ENCODE results near the gene ARV1. TPM values are rescaled to one million over a fixed set of nuclear protein-coding genes. Genes with fewer than 3 reads are reported as not detected.
"Not testable (repeated sequence)": the region's sequence is repeated elsewhere in the genome, so short reads cannot be mapped to it uniquely, and the experiment has no call there.

Gene ARV1
- total RNA-seq, 1 donor from 2014 or later: 20.4 TPM

GRCh38 chr1:230975636-230976035, 3.3 kb upstream of the ARV1 start:
- ATAC-seq: no peak
- no peak for DNase-seq
- intact Hi-C loops (cut with micrococcal nuclease): no loop called here

GRCh38 chr1:230976360-230976759, 2.5 kb upstream of the ARV1 start:
- intact Hi-C loops (cut with micrococcal nuclease): no loop called here

GRCh38 chr1:230976825-230977747, 1.8 kb upstream of the ARV1 start:
- DNase-seq: no peak
- ATAC-seq: no peak
- intact Hi-C loops (cut with micrococcal nuclease): no loop called here

More at GRCh38 chr1:230976360-230976759, 2.5 kb upstream of the ARV1 start:
- ATAC-seq: no peak
- DNase-seq: no peak

- intact Hi-C loops (cut with micrococcal nuclease): no loop called here
- ATAC-seq (no peak), DNase-seq (peak; percentile 51)
Observed at GRCh38 chr1:230977761-230978490, 968 bp upstream of the ARV1 start.

DNA sequence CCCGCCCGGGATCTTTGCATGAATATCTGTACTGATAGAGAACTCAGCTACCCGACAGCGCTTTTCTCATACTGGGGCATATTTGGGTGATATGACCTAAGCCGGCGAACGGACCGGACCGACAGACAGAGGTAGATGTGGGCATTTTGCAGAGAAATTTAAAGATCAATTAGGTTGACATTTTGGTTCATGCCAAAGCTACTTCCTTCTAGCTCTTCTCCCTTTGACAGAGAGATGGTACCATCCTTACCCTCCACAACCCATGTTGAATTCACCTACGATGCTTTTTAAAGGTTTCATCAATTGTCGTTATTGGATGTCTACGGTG, 459 bp downstream of the ARV1 start:
- ATAC-seq: no peak
- intact Hi-C loops (cut with micrococcal nuclease): no loop called here
- DNase-seq: no peak

DNA sequence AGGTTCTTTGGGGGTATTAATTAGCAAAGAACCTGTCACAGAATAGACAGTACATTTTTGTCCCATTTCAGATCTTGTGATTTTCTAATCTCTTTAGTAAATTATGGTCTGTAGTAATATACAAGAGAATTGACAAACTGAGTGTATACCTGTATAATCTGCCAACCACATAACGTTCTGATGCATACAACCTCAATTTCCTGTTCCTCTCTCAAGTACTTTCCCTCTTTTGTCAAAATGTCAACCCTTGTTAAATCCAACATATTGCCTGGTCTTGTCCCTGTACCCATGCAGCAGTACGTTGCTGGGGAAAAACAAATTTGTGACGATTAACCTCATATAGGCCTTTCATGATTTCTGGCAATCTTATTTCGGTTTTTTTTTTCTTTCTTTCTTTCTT, 1.1 kb downstream of the ARV1 start:
- DNase-seq (no peak), ATAC-seq (no peak)
- intact Hi-C loops (cut with micrococcal nuclease): no loop called here

DNA sequence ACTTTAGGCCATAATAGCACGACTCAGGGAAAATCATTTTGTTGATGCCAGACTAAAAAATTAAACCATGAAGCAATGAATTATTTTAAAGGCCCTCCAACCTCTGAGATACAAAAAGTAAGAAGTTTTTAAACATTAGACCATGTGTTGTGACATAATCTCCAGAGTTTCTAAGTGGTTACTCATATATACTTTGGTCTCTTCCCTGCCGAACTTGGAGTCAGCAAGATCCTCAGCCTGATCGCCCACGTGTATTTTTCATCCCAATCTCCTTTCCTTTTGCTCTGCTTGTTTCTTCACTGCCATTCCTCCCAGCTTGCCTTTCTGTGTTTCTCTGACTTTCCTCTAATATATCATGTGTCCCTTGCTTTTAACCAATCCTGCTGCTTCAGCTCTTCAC, 3.8 kb downstream of the ARV1 start:
- intact Hi-C loops (cut with micrococcal nuclease): no loop called here
- ATAC-seq (no peak), DNase-seq (no peak)

DNA sequence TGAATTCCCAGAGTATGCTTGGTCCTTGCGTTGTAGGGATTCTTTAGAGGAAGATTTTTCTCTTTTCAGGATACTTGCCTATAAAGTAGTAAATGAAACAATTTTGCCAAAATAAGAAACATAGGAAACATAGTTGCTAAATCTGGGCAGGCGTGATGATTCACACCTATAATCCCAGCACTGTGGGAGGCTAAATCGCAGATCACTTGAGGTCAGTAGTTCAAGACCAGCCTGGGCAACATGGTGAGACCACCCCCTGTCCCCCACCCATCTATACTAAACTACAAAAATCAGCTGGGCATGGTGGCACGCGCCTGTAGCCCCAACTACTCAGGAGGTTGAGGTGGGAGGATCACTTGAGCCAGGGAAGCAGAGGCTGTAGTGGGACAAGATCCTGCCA, 4.9 kb downstream of the ARV1 start:
- intact Hi-C loops (cut with micrococcal nuclease): no loop called here
- ATAC-seq (no peak), DNase-seq (no peak)

DNA sequence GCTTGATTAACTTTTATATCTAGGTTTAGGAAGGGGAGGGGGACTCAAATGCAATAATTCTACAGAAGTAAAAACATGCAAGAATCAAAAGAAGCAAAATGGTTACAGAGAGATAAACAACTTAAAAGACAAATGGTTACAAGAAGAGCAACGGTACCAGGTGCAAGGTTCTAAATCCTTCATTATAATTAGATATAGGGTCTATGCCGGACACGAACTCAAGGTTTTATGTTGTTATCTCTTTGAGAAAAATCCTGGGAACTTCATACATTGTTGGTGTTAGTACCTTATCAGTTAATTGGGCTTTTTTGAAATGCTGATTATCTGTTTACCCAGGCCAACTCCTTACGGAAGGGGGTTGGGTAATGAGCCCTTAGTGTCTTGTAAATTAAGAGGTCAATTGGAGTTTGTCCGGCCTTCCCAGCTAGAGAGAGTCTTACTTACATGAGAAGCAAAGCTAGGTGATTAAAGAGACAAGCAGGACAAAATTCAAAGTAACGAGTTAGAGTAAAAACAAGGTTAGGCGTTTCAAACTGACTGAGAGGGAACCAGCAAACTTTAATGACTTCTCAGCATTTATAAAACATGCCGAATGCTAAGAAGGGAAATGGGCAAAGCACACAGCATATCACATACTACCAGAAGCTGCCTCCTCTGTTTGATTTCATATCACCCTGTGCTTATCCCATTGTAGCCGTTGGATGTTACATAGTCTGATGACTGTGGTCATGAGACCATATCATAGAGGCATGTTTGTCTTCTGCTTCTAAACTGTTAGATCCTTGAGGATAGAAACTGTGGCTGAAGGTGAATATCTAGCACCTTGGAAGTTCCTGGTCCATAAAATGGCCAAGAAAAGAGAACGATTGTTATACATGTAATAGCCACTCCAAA, 6.0 kb downstream of the ARV1 start:
- ATAC-seq; DNase-seq; intact Hi-C loops (cut with micrococcal nuclease): not testable (repeated sequence)

DNA sequence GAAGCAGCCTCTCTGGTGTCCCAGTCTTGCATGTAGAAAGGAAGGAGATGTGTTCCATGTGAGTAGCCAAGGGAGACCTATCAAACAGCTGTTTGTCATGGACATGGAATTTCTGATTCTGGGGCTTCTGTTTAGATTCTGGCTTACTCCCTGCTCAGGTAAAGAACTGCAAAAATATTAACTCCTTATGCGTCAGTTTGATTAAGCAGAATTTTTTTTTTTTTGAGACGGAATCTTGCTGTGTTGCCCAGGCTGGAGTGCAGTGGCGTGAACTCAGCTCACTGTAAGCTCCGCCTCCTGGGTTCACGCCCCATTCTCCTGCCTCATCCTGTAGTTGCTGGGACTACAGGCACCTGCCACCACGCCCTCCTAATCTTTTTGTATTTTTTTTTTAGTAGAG, 6.8 kb downstream of the ARV1 start:
- no peak for ATAC-seq
- DNase-seq: no peak
- intact Hi-C loops (cut with micrococcal nuclease): no loop called here

DNA sequence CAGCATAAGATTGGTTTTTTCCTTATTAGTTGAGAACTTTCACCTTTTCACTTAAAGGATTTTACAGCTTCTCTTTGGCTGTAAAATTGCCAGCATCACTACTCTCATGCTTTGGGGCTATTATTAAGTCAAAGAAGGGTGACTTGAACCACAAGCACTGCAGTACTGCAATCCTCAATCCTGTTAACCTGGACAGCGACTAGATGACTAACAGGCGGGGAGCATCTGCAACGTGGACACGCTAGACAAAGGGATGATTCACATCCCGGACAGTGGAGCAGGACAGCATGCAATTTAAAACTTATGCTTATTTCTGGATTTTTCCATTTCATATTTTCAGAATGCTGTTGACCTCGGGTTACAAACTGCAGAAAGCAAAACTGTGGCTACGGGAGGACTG, 8.1 kb downstream of the ARV1 start:
- DNase-seq (no peak), ATAC-seq (no peak)
- intact Hi-C loops (cut with micrococcal nuclease): no loop called here

DNA sequence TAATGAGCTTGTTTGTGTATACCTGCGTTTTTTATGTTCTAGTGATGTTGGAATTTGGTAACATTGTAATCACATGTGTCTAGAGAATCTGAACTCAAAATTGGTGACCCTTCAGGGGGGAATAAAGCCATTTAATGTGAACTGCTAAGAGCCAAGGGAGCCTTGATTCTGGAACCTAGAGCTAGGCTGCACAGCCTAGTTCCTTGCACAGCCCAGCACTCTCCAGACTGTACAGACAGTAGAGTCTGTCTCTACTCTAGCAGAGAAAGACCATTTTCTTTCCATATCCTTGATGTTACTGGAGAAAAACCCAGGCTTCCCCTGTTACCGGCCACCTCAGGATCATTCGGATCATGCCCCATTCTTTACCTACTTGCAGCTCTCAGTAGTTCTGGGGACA, 8.6 kb downstream of the ARV1 start:
- ATAC-seq (no peak), DNase-seq (no peak)
- intact Hi-C loops (cut with micrococcal nuclease): no loop called here

DNA sequence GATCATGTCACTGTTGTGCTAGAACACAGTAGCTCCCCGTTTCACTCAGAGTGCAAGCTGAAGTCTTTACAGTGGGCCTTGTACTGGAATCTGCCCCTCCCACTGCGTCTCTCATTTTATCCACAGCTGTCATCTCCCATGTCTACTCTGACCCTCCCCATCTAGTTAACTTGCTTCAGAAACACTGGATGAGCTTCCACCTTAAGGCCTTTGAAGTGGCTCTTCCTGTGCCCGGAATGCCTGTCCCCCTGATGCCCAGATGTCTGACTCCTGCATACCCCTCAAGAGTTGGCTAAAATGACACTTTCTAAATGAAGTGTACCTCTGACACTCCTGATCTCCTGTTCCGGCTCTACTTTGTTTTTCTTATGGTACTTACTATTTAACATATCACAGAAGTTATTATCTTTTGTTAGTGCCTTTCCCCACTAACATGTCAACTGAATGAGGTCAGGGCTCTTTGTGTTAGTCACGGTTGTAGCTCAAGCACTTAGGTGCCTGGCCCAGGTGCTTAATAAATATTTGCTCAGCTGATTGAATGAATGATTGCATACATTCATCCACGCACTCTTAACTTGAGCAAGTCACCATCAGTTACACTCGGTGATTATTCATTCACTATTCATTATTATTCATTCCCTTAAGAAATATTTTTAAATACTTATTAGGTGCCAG, 13.3 kb downstream of the ARV1 start:
- intact Hi-C loops (cut with micrococcal nuclease): no loop called here
- ATAC-seq (no peak), DNase-seq (no peak)

- intact Hi-C loops (cut with micrococcal nuclease): no loop called here
- DNase-seq: no peak
- no peak for ATAC-seq
Observed at GRCh38 chr1:230994860-230995259, 16.0 kb downstream of the ARV1 start.

- ATAC-seq (no peak), DNase-seq (no peak)
- intact Hi-C loops (cut with micrococcal nuclease): no loop called here
Observed at GRCh38 chr1:231000201-231000600, 21.3 kb downstream of the ARV1 start.

- ATAC-seq (no peak), DNase-seq (no peak)
- intact Hi-C loops (cut with micrococcal nuclease): no loop called here
Observed at GRCh38 chr1:231000639-231001038, 21.7 kb downstream of the ARV1 start.

DNA sequence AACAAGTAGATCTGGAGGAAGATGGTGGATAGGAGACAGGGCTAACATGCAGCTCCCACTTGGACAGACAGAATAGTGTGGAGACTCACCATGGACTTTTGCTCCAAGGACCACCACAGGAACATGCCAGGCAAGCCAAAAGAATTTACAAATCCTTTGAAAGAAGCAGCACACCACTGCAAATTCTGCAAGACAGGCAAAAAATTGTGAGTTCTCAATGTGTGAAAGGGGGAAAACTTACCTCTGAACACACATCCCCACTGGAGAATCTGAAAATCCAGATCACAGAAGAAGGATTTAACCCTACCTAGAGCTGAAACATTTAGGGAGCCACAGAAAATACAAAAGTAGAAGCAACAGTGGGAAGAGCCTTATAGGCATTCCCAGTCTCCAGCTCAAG, 23.0 kb downstream of the ARV1 start:
- intact Hi-C loops (cut with micrococcal nuclease): no loop called here
- ATAC-seq (no peak), DNase-seq (no peak)

GRCh38 chr1:231007535-231007934, 28.6 kb downstream of the ARV1 start:
- DNase-seq; ATAC-seq; intact Hi-C loops (cut with micrococcal nuclease): not testable (repeated sequence)

DNA sequence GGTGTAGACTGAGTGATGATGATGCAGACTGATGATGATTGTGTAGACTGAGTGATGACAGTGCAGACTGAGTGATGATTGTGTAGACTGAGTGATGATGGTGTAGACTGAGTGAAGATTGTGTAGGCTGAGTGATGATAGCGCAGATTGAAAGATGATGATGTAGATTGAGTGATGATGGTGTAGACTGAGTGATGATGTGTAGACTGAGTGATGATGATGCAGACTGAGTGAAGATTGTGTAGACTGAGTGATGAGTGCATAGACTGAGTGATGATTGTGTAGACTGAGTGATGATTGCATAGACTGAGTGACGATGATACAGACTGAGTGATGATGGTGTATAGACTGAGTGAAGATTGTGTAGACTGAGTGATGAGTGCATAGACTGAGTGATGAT, 32.5 kb downstream of the ARV1 start:
- ATAC-seq: no peak
- intact Hi-C loops (cut with micrococcal nuclease): no loop called here
- no peak for DNase-seq

All from left ventricle myocardium superior (tissue), 1 donor.